Lower lobe of right lung (tissue), 2 donors: ENCODE measurements around the gene MICAL3. TPM values are rescaled to one million over a fixed set of nuclear protein-coding genes. Genes with fewer than 3 reads are reported as not detected.
"Not testable (repeated sequence)": the region's sequence is repeated elsewhere in the genome, so short reads cannot be mapped to it uniquely, and the experiment has no call there.

ENCODE experiments used
- ATAC-seq, 2 donors: fragments of 200-7000 bp; cut with Tn5 transposase; one replicate each; pipeline ENCODE4 v1.9.1; 2020 to 2022; ENCODE audit warnings: mild to moderate bottlenecking in 2 of 2, moderate library complexity in 2 of 2
- DNase-seq: peaks from one replicate; pipeline ENCODE4 v3.0.0-alpha.2; 2020
- H3K27ac ChIP-seq: fragments of 200-600 bp; one replicate; pipeline ENCODE4 v1.8.0; 2022
- H3K27me3 ChIP-seq: fragments of 200-600 bp; one replicate; pipeline ENCODE4 v1.8.0; 2022; ENCODE audit warnings: low read depth
- H3K36me3 ChIP-seq: fragments of 200-600 bp; one replicate; pipeline ENCODE4 v1.8.0; 2022; ENCODE audit warnings: mild to moderate bottlenecking
- H3K4me1 ChIP-seq: fragments of 200-600 bp; one replicate; pipeline ENCODE4 v1.8.0; 2022
- H3K4me3 ChIP-seq: fragments of 200-600 bp; one replicate; pipeline ENCODE4 v1.8.0; 2022; ENCODE audit warnings: mild to moderate bottlenecking
- H3K9me3 ChIP-seq: fragments of 200-600 bp; one replicate; pipeline ENCODE4 v1.8.0; 2022
- CTCF ChIP-seq: fragments of 200-600 bp; IDR thresholded peaks from one replicate; pipeline ENCODE4 v1.8.0; 2022; ENCODE audit warnings: antibody characterized with exemption, mild to moderate bottlenecking
- intact Hi-C: fragments of 100-400 bp; cut with DNase I; formaldehyde crosslinking; loops from one replicate; pipeline ENCODE4 v1.11.0; 2022
- total RNA-seq: library from RNA; stranded (reverse); fragmentation: NEBNext Ultra II Directional; extraction: Animal tissue kit (Norgen Biotek cat#: 25700); gene quantifications from one replicate; pipeline ENCODE4 v1.2.1, GENCODE V29; 2021
- donor health status: DM: no; HTN: yes; CAD: no; lungs with severe emphysema.

MICAL3 gene
- total RNA-seq, 1 donor from 2014 or later = 23.5 TPM

GRCh38 chr22:17941471-17942406 lies 82.6 kb downstream of the MICAL3 start:
- intact Hi-C loops = no loop called here
- DNase-seq = no peak
- no peak for TF ChIP-seq CTCF
- no peaks in the 10 kb centered on the region for H3K27me3 ChIP-seq
- no peaks in the 10 kb centered on the region for H3K9me3 ChIP-seq
- no peak overlapping the region for H3K27ac ChIP-seq
- no peak for ATAC-seq
- no peaks in the 10 kb centered on the region for H3K36me3 ChIP-seq
- peaks cover 11% of the 10 kb centered on the region for H3K4me1 ChIP-seq
- H3K4me3 ChIP-seq = no peak overlapping the region

- DNase-seq (no peak), ATAC-seq (no peak)
- no peaks in the 10 kb centered on the region for H3K4me1 ChIP-seq
- H3K36me3 ChIP-seq = no peaks in the 10 kb centered on the region
- H3K27ac ChIP-seq = no peak overlapping the region
- no peaks in the 10 kb centered on the region for H3K9me3 ChIP-seq
- intact Hi-C loops = no loop called here
- no peak overlapping the region for H3K4me3 ChIP-seq
- TF ChIP-seq CTCF = no peak
- H3K27me3 ChIP-seq = no peaks in the 10 kb centered on the region
These were observed 84.8 kb downstream of the MICAL3 start for GRCh38 chr22:17939579-17939978.

- intact Hi-C loops = no loop called here
- H3K27me3 ChIP-seq = no peaks in the 10 kb centered on the region
- H3K36me3 ChIP-seq = no peaks in the 10 kb centered on the region
- DNase-seq (no peak), ATAC-seq (no peak)
- H3K4me1 ChIP-seq = no peaks in the 10 kb centered on the region
- no peaks in the 10 kb centered on the region for H3K9me3 ChIP-seq
- TF ChIP-seq CTCF = no peak
- H3K27ac ChIP-seq = no peak overlapping the region
- no peak overlapping the region for H3K4me3 ChIP-seq
These were observed 85.3 kb downstream of the MICAL3 start for GRCh38 chr22:17939011-17939410.

- no peak for ATAC-seq
- Histone ChIP-seq H3K27me3 (no peaks in the 10 kb centered on the region), H3K4me1 (no peaks in the 10 kb centered on the region), H3K9me3 (no peaks in the 10 kb centered on the region), H3K27ac (no peak overlapping the region), H3K4me3 (no peak overlapping the region), H3K36me3 (no peaks in the 10 kb centered on the region)
- intact Hi-C loops = no loop called here
- no peak for TF ChIP-seq CTCF
- DNase-seq = no peak
These were observed 85.9 kb downstream of the MICAL3 start for GRCh38 chr22:17938484-17938924.

GRCh38 chr22:17932457-17932856 lies 91.9 kb downstream of the MICAL3 start:
- intact Hi-C loops, ATAC-seq, H3K4me3 ChIP-seq, H3K27me3 ChIP-seq, H3K4me1 ChIP-seq, H3K36me3 ChIP-seq, H3K9me3 ChIP-seq, DNase-seq, H3K27ac ChIP-seq: not testable (repeated sequence)

- Histone ChIP-seq H3K9me3 (no peaks in the 10 kb centered on the region), H3K36me3 (no peaks in the 10 kb centered on the region), H3K27me3 (no peaks in the 10 kb centered on the region), H3K27ac (no peak overlapping the region), H3K4me1 (no peaks in the 10 kb centered on the region), H3K4me3 (no peak overlapping the region)
- DNase-seq (no peak), ATAC-seq (no peak)
- no peak for TF ChIP-seq CTCF
- intact Hi-C loops = no loop called here
These were observed 92.9 kb downstream of the MICAL3 start for GRCh38 chr22:17931400-17931825.
